Erythroblast (primary cell): ENCODE results near the gene E2F4.

Experiments
- GATA1 ChIP-seq: IDR thresholded peaks from 2 replicates; pipeline ENCODE4 v1.6.1; 2011; ENCODE audit warnings: low read depth, mild to moderate bottlenecking, control low read depth, low read length, moderate library complexity
- POLR2A ChIP-seq: IDR thresholded peaks from 2 replicates; pipeline ENCODE4 v1.6.1; 2011; ENCODE audit warnings: mild to moderate bottlenecking, low read length

DNA sequence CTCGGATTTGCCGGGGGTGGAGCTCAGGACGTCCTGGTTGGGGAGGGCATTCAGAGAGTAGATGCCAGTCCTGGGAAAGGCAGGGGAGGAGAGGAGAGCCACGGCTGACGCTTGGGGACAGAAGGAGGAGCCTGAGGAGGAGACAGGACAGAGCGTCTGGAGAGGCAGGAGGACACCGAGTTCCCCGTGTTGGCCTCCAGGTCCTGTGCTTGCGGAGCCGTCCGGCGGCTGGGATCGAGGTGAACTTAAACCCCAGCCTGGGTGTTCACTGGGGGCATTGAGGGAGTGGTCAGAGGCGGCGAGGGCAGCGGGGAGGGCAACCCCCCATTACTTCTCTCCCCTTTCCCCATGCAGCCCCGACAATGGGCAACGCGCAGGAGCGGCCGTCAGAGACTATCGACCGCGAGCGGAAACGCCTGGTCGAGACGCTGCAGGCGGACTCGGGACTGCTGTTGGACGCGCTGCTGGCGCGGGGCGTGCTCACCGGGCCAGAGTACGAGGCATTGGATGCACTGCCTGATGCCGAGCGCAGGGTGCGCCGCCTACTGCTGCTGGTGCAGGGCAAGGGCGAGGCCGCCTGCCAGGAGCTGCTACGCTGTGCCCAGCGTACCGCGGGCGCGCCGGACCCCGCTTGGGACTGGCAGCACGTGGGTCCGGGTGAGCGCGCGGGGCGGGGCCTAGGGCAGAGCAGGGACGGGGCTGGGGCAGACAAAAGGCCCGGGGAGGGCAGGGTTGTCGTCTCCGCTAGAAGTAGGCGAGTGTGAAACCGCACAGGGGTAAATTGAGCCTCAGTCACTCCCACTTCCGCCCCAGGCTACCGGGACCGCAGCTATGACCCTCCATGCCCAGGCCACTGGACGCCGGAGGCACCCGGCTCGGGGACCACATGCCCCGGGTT, 17.9 kb upstream of the E2F4 start:
- TF ChIP-seq POLR2A (peak; percentile 42), GATA1 (no peak)
